HG03196 (cell line): ENCODE data around the gene TTC39C.

Experiments used
- ATAC-seq: cut with Tn5 transposase; IDR thresholded peaks from one replicate; pipeline ENCODE4 v1.9.1; 2021; ENCODE audit not compliant: unreplicated experiment

The TTC39C gene

DNA sequence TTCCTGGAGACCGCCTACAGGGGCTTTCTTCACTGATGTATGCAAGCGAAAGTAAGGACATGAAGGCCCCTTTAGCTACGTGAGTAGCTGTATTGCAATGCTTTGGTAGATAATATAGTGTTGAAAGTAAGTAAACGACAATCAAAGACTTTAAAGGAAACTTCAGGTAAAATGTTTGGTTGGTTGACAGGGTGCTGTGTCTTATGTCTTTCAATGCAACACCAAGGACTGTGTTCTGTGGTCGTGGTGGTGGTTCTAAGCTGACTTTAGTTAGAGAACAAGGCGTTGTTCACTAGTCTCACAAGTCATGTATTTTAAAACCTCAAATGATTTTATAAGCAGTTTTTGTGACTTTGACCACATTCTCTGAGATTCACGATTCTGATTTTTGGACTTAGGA, 66.3 kb downstream of the TTC39C start:
- ATAC-seq: no peak

DNA sequence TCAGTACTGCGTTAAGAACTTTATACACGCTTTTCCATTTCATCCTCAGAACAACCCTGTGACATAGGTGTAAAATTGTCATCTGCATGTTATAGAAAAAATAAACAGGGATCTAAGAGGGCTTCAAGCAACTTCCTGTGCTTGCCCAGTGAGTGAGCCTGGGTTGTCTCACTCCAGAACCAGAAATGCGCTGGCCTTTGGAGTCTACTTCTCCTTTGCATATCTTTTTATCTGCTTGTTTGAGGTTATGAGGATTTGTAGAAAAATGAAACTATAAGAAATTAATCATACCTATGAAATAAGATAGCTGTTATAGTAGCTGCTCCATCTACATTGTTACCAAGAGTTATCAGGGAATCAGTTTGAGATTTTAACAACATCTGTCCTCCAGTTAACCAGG, 69.0 kb downstream of the TTC39C start:
- ATAC-seq: no peak

DNA sequence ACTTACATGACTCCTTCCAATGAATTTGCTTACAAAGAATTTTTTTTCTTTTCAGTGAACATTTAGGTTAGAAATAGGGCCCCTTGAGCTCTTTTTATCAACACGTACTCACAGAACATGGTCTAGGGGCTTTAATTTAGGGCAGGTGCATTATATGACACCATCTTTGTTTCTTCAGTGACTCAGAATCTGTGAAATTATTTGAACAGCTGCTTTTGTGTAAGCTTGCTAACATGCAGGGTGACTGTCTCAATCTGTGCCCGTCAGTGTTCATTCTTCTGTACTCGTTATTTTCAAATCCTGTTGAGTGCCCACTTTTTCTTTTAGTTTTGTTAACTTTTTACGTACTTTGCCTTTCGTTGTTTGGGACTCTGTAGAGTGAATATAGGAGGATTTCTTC, 71.5 kb downstream of the TTC39C start:
- ATAC-seq: no peak

DNA sequence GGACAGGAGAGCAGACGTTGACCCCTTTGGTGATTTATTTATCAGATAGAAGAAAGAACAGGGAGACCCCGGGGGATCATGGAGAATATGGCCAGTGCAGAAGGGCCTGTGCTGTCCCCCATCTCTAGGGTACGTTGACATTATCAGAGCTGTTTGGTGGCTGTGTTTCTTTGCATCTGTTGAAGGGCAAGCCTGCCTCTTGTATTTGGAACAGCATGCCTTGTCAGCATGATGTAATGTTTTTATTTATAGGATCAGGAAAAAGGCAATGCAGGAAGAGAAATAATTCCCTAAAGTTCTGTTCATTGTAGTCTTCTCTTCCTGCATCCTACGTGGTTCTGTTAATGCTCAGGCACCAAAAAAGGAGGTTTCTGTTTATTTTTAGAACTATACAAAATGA, 74.5 kb downstream of the TTC39C start:
- ATAC-seq: no peak

DNA sequence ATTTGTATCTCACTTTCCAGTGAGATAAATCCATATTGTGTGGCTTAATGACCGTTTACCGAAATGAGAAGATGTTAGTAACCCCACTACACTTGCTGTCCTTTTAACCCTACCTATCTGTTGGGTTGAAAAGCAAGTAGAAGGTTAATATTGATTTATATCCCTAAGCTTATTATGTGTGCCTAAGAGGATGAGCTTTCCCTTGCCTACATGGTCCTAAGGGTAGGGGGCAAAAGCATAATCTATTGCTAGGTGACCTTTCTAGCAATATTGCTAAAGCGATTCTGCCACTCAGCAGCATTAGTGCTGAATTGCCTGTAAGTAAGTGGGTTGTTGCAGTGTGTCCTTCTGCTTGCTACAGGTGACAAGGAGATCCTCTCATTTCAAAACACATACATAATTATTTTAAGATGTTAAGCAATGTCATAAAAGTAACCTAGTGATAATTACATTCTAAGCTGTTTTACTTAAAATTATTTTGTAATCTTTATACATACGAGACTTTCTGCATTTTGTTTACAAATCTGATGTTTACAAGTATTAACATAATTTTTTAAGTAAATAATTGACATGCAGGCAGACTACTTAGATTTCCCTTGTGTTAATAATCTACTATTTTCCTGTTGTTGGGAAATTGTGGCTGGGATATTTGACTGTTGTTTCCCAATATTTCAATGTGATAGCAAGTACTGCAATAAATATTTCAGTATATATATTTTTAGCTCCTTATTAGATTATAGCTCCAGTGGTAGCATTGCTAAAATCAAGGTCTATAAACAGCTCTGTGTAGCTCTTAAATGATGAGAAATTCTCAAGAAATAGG, 75.2 kb downstream of the TTC39C start:
- ATAC-seq: no peak

DNA sequence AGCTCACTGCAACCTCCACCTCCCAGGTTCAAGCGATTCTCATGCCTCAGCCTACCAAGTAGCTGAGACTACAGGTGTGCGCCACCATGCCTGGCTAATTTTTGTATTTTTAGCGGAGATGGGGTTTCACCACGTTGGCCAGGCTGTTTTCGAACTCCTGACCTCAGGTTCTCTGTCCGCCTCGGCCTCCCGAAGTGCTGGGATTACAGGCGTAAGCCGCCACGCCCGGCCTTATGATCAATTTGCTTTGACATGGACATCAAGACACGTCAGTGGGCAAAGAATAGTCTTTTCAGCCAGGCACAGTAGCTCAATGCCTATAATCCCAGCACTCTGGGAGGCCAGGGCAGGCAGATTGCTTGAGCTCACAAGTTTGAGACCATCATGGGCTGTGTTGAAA, 76.3 kb downstream of the TTC39C start:
- ATAC-seq: no peak

DNA sequence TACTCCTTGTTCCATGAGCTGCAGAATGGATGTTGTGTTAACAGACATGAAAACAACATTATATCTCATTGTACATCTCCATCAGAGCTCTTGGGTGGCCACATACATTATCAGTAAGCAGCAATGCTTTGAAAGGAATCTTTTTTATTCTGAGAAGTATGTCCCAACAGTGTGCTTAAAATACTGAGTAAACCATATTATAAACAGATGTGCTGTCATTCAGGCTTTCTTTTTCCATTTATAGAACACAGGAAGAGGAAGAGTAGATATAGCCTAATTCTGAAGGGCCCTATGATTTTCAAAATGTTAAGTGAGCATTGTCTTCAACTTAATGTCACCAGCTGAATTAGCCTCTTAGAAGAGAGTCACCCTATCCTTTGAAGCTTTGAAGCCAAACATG, 80.0 kb downstream of the TTC39C start:
- no peak for ATAC-seq

DNA sequence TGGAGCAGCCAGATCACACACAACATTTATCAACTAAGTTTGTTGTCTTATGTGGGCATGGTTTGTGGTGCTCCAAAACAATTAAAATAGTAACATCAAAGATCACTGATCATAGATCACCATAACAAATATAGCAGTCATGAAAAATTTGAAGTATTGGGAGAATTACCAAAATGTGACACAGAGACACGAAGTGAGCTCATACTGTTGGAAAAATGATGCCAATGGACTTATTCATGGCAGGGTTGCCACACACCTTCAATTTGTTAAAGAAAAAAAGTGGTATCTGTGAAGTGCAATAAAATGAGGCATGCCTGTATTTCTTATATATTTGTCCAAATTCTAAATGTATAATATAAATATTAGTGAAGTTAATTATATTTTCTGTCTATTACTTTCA, 81.4 kb downstream of the TTC39C start:
- ATAC-seq: no peak

DNA sequence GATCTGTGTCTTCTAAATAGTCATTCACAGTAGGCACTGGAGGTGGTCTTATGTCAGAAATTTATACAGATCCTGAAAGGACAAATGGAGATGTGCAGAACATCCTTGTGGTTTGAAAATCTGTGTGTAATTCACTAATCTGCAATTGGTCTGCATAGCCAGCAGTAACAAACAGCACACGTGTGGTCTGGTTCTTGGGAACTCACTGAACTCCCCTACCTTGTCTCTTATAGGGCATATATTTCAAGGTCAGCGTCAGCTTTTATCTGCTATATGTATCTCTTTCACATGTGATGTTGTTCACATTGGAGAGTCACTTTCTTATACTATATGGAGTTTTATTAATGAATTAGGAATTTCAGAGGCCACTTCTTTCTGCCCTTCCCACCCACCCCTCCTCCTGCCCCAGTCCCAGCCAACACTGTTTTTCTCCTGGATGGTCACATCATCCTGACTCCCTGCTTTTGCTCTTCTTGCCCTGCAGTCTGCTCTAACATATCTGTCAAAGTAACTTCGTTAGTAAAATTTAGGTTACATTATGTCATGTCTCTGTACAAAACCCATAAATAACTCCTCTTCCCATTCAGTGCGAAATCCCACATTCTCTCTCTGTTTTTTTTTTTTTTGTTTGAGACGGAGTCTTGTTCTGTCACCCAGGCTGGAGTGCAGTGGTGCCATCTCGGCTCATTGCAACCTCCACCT, 88.9 kb downstream of the TTC39C start:
- no peak for ATAC-seq

DNA sequence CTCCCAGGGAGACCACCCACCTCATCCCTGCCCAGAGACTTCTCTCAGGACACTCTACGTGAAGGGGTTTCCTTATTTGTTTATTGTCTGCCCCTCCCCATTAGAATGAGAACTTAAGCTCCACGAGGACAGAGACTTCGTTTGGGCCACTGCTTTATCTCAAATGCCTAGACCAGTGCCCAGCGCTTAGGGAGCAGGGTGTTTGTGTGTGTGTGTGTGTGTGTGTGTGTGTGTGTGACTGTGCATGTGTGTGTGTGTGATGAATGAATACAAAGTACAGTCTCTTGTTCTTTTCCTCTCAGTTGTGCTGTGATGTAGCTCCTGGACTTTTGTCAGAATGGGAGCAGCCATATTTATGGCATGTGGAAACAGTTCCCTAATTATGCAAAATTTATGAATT, 89.9 kb downstream of the TTC39C start:
- no peak for ATAC-seq

DNA sequence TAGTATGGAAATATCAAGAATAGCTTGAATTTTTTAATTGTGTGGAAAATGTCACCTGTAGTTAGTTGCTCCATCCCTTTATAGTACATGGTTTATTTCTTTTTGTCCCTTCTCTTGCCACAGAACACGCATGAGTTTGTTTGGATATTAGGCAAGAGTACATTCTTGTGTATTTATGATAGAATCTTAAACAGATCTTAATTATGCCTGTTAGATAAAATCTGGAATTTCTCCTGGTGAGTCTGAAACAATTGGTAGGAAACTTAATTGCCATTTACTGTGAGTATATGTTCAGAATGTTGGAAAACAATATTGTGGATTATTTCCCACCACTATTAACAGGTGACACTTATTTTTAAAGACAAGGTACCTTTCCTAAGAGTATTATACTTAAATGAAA, 94.1 kb downstream of the TTC39C start:
- ATAC-seq: no peak

DNA sequence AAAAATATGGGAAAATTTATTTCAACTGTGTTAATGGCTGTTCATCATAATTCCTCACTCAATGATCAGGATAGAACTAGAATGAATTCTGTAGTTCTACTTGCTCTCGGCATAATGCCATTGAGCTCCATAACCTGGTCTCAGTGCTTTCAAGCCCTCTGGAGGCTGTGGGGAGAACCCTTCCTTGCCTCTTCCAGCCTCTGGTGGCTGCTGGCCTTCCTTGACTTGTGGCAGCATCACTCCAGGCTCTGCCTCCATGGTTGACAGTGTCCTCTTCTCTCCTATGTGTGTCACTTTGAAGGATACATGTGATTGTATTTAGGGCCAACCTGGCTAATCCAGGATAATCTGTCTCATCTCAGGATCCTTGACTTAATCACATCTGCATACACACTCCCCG, 97.4 kb downstream of the TTC39C start:
- ATAC-seq: no peak

DNA sequence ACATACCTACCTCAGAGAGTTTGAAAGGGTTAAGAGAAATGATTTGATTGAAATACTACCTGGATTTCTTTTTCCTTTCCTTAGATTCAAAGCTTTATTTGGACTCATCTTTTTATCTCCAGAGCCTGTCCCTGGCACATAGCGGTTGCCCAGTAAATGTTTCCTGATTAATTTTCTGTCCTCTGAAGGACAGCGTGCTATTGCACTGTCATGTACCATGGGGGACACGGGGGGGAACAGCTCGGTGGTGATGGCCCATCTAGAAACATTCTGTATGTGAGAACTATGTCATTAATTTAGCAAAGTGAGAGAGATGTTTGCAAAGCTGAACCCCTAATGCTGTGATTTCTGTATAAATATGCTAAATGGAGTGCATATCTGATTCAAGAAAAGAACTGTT, 97.9 kb downstream of the TTC39C start:
- no peak for ATAC-seq

DNA sequence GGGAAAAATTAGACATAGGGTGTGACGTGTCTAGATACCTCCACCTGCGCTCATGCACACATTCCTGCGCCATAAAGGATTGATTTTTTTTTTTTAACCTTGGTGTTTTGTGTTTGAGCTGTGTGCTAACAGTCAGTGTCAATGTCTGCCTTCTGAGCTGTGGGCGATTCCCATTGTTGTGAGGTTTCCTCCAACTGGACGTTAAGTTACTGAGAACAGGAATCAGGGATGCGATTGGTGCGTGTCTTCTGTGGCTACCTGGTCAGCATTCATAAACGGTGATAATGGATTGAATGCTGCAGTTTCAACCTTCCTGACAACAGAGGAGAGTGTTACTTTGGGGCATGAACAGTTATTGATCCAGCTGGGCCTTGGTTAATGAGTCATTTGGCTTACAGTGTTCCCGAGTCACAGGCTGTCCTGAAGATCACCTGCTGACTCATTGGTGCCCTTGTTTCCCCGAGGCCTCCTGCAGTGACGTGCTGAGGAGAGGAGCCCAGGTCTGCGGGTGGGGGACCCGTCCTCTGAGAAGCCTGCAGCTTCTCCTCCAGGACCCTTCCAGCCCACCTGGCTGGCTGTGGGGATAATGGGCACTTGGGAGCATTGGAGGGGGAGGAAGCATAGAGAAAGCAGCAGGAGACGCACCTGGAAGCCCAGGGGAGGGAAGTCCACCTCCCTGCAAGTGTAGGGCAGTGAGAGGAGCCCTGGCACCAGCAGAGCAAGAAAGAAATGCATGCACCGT, 98.5 kb downstream of the TTC39C start:
- ATAC-seq: no peak

DNA sequence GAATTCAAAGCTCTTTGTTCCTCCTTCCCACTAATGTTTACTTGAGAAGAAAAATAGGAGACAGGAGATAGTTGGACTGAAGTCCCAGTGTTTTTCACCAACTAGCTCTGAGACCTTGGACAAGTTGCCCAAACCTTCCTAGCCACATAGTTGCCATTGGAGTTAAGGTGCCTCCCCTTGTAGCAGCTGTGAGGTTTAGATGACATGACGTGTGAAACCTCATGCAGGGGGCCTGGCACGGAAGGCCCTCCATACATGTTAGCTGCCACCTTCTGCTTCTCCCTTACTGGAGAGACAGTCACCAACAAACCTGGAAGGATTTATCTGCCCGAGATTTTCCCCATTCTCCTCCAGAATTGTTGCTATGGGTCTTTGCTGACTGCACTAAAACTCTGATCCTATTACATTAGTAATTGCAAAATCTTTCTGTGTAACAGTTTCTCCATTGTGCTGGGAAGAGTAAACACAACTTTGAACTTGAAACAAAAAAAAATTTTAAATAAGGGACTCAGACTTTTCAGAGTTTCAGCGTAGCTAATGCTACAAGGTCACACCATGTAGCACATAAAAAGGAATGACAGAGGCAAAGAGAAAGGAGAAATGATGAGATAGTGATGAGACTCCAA, 100.5 kb downstream of the TTC39C start:
- ATAC-seq: no peak

DNA sequence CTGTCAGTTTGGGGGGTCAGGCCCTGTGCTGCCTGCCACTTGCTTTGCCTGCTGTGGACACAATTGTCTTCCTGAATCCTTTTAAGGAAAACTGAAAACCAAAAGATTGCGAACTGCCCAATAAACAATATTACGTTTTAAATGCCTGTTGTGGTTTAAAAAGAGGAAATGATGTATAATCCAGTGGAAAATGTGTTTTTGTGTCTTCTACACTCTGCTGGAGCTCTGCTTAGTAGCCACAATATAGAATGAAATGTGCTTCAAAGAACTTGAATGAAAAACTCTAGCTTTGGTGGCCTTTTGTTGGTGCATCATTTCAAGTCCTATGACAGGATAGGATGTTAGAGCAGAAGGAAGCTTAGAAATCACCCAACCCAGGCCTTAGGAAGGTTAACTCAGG, 101.1 kb downstream of the TTC39C start:
- no peak for ATAC-seq

DNA sequence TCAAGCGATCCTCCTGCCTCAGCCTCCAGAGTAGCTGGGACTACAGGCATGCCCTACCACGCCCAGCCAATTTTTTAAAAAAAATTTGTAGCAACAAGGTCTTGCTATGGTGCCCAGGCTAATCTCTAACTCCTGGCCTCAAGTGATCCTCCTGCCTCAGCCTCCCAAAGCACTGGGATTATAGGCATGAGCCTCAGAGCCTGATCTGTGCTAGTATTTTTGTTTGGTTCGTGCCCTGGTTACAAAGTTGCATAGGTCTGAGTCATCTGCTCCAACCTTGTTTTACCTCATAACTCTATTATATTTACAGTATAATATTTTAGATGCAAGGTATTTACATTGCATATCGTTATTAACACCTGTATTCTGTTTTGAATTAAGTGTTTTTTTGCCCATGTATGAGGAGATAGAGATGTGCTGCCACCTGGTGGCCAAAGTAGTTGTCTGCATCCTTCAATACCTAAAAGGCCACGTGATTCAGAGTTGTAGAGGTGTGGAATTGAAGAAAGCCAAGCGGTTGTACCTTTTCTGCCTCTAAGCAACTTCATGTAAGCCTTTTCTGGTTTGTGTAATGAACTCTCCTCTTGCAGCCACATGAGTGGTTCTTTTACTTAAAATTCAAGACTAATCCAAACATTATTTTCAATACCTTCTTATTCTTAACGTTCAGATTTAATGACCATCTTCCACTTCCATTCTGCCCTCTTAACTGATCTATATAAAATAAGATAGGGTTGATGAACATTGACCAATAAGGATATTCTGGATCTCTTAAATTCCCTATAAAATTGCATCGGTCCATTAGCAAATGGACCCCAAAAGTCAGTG, 104.4 kb downstream of the TTC39C start:
- ATAC-seq: peak; percentile 68

DNA sequence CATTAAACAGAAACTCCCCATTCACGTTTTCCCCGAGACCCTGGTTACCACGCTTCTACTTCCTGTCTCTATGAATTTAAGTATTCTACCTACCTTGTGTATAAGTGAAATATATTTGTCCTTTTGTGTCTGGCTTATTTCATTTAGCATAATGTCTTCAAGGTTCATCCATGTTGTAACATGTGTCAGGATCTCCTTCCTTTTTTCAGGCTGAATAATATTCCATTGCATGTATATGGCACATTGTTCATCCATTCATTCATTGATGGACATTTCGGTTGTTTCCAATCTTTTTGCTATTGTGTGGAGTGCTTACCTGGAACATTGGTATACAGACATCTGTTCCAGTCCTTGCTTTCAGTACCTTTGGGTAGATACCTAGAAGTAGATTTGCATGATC, 106.1 kb downstream of the TTC39C start:
- no peak for ATAC-seq

DNA sequence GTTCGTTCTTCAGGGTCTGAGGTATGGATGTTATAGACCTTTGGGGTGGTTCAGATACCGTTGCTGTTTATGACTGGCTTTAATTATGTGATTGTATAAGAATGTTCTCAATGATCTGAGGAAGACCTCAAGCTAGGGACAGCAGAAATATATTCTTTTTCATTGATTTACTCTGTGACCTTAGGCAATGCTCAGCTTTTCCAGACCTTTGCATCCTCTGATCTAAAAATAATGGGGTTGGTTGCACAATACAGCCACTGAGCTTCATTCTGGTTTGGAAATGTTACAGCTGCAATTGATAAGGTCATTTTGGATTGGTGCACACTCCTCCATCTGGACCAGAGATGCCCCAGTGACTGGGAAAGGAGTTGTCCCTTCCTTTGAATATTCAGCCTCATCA, 107.1 kb downstream of the TTC39C start:
- ATAC-seq: no peak

DNA sequence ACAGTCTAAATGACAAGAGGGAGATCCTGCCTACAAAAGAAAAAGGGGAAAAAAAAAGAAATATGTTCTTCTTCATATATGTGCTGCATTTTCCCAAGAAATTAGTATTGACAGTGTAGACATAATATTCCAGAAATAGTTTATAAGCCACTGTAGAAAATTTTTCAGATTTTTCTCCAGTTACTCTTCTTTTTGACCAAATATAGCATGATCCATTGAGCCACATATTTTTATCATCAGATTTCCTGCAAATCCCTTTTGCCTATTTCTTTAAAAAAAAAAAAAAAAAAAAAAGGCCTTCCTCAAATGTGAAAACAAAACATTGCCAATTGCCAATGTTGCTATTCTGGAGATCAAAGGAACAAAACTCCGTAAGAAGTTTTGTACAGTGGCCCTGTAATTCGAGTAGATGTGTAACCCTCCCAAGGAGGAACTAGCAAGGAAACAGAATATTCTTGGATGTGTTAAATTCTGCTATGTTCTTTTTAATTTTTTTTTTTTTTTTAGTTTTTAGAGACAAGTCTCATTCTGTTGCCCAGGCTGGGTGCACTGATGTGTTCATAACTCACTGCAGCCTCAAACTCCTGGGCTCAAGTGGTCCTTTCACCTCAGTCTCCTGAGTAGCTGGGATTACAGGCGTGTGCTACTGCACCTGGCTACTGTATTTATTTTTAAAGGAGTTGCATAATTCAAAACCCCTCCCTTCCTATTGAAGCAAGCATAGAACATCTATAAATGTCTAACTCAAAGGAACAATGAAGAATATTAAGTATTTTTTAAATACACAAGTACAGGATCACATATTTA, 111.8 kb downstream of the TTC39C start:
- no peak for ATAC-seq
